GM18526 (cell line): ENCODE measurements around the gene FGGY.

Experiments used
- POLR2A ChIP-seq: IDR thresholded peaks from 3 replicates; pipeline ENCODE4 v1.6.1; 2011; ENCODE audit not compliant: insufficient read length; ENCODE audit errors: extremely low read depth

Gene FGGY

GRCh38 chr1:59549066-59549837 is 252.4 kb downstream of the FGGY start:
- TF ChIP-seq POLR2A, result no peak

GRCh38 chr1:59549903-59550302 is 253.0 kb downstream of the FGGY start:
- no peak for TF ChIP-seq POLR2A

GRCh38 chr1:59552007-59552406 is 255.1 kb downstream of the FGGY start:
- no peak for TF ChIP-seq POLR2A

- no peak for TF ChIP-seq POLR2A
These were observed 256.5 kb downstream of the FGGY start for GRCh38 chr1:59553371-59553770.

GRCh38 chr1:59554011-59554663 is 257.2 kb downstream of the FGGY start:
- no peak for TF ChIP-seq POLR2A

- TF ChIP-seq POLR2A, result no peak
These were observed 257.9 kb downstream of the FGGY start for GRCh38 chr1:59554752-59555151.

- no peak for TF ChIP-seq POLR2A
These were observed 259.5 kb downstream of the FGGY start for GRCh38 chr1:59556398-59556797.

GRCh38 chr1:59556802-59557548 is 260.1 kb downstream of the FGGY start:
- TF ChIP-seq POLR2A, result no peak

GRCh38 chr1:59557549-59557885 is 260.6 kb downstream of the FGGY start:
- no peak for TF ChIP-seq POLR2A

GRCh38 chr1:59560807-59561450 is 264.0 kb downstream of the FGGY start:
- no peak for TF ChIP-seq POLR2A

- TF ChIP-seq POLR2A, result no peak
These were observed 264.9 kb downstream of the FGGY start for GRCh38 chr1:59561796-59562195.

- no peak for TF ChIP-seq POLR2A
These were observed 267.4 kb downstream of the FGGY start for GRCh38 chr1:59564192-59564891.

GRCh38 chr1:59565611-59566410 is 268.9 kb downstream of the FGGY start:
- no peak for TF ChIP-seq POLR2A

- no peak for TF ChIP-seq POLR2A
These were observed 271.5 kb downstream of the FGGY start for GRCh38 chr1:59568158-59568935.

- no peak for TF ChIP-seq POLR2A
These were observed 272.3 kb downstream of the FGGY start for GRCh38 chr1:59569198-59569597.
